Iris pigment epithelial cell (primary cell): ENCODE measurements around the gene TOMM34.
A peak's percentile ranks its signal among the peaks of the same experiment; 100 is the strongest.

Source experiments
- DNase-seq: peaks from one replicate; pipeline ENCODE4 v3.0.0-alpha.2; 2011; ENCODE audit warnings: low read depth

Gene TOMM34, protein sequence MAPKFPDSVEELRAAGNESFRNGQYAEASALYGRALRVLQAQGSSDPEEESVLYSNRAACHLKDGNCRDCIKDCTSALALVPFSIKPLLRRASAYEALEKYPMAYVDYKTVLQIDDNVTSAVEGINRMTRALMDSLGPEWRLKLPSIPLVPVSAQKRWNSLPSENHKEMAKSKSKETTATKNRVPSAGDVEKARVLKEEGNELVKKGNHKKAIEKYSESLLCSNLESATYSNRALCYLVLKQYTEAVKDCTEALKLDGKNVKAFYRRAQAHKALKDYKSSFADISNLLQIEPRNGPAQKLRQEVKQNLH

GRCh38 chr20:44960103-44960852 is at the start of gene TOMM34:
TSS of gene TOMM34 (minus strand) at chr20:44960397. CDS start at chr20:44960333, 64 bp downstream.
- DNase-seq: peak; percentile 92

- DNase-seq: peak; percentile 64
Measured at GRCh38 chr20:45008521-45009049, 48.4 kb upstream of the TOMM34 start.

DNA sequence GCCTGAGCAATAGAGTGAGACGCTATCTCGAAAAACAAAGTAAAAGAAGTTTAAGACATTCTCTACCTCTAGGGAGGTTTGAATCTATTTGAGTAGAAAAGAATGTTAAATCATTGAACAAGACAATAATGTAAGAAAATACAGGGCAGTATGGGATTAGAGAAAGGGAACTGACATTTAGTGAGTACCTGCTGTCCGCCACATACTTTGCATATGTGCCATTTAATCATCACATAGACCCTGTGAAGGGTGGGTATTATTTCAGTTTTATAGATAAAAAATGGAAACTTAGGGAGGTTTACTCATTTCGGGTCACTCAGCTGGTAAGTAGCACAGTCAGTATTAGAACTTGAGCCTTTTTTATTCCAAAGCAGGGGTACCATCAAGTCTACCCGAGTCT is 37.5 kb upstream of the TOMM34 start:
- DNase-seq: no peak

- DNase-seq: no peak
Measured at GRCh38 chr20:44997171-44997570, 37.0 kb upstream of the TOMM34 start.

DNA sequence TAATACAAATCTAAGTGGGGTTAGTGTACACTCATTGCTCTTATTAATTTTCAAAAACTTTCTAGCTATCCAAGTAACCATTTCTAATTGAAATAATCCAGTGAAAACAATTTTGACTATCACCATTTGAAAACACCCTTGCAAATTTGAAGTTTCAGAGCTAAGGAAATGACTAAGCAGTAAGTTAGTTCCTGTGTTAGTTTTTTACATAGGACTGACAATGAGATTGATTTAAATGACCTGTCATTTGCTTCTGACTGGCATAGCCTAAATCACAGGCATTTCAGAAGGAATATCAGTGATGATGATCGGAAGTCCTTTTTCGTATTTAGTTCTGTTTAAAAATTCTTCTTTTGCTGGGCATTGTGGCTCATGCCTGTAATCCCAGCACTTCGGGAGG is 33.1 kb upstream of the TOMM34 start:
- peak; percentile 37 for DNase-seq

DNA sequence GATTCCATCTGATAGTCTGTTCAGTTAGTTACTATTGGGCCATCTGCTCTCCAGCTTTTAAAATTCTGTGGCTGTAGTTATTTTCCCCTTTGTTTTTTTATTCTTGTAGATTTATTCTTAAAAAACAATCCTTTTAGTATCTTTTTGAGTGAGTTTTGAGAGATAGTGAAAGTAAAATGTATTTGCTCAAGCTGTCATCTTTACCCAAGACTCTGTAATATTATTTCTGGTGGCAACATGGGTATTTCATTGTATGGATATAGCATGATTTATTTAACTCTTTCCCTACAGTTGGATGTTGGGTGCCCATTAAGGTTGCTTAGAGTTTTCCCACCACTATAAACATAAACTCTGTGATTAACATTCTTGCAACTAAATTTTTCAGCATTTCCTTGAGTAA is 30.8 kb upstream of the TOMM34 start:
- no peak for DNase-seq

- peak; percentile 40 for DNase-seq
Measured at GRCh38 chr20:44990425-44990824, 30.2 kb upstream of the TOMM34 start.

- no peak for DNase-seq
Measured at GRCh38 chr20:44988631-44989171, 28.5 kb upstream of the TOMM34 start.

GRCh38 chr20:44983093-44983674 is 23.0 kb upstream of the TOMM34 start:
- no peak for DNase-seq

DNA sequence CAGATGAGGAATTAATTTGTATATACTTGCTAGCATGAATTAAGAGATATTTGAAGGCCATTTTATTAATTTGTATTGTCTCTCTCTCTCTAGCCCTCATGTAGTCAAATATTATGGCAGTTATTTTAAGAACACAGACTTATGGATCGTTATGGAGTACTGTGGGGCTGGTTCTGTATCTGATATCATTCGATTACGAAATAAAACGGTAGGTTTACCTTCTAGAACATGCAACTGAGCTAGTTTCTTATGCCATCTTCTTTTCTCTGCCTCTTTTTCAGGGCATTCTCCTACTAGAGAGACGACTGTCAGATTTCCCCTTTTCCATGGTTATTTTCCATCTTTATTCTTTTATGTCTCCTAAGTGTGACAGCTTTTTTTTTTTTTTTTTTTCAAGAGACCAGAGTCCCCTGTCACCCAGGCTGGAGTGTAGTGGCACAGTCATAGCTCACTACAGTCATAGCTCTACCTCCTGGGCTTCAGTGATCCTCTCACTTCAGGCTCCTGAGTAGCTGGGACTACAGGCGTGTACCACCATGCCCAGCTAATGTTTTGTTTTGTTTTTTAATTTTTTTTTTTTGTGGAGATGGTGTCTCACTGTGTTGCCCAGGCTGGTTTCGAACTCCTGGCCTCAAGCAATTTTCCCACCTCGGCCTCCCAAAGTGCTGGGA is 21.7 kb upstream of the TOMM34 start:
- no peak for DNase-seq

DNA sequence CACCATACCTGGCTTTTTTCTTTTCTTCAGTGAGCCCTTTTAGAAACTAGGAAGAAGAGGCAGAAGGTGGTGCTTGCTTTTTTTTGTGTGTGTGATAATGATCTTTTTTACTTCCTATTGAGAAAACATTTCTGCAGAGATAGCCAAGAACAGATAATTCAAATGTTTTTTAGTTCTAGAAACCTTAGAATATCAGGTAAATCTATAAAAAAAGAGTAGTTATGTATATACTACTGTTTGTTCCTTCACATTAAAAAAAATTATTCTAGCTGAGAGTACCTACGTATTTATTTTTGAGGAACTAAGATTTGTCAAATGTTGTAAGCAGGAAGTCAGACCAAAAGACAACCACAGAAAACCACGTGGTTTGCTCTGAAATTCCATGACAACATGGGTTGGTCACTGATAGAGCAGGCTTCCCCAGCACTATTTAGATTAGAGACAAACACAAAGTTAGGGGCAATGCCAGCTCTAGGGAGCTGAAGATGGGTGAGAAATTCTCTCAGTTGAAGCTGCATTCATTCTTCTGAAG is 19.0 kb upstream of the TOMM34 start:
- DNase-seq: peak; percentile 79

DNA sequence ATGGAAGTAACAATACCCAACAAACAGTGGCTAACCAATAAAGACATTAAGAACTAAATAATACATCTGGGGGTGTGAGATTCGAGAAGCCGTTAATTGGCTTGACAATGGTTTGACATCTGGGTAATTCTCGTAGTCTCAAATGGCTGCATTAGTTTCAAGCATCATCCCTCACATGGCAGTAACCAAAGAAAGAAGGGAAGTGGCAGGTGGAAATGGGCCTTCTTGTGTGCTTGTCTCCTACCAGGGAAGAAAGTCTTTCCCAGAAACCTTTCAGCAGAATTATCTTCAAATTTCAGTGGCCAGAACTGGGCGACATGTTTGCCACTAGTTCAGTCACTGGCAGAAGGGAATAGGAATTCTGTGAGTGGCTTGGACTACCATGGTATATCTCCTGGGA is 16.5 kb upstream of the TOMM34 start:
- DNase-seq: no peak

DNA sequence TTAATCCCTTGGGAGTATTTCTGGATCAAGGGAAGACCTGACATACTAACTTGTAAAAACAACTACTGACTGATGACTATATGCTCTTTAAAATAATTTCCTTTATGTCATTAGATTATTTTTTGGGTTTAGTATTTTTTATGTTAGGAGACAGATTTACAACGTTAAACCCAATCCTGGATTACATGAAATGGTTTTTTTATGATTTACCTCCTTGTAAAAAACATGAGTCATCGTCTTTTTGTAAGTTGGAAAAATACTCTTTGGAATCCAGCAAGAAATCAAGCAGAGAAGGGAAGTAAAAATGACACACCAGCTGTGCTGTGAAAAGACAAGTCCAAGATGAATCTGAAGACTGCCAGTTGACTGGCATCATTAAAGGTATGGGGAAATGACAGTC is 12.9 kb upstream of the TOMM34 start:
- DNase-seq: peak; percentile 42

GRCh38 chr20:44970243-44970757 is 10.1 kb upstream of the TOMM34 start:
- no peak for DNase-seq

GRCh38 chr20:44969300-44969894 is 9.2 kb upstream of the TOMM34 start:
- DNase-seq: no peak

GRCh38 chr20:44967207-44967807 is 7.1 kb upstream of the TOMM34 start:
- DNase-seq: no peak

DNA sequence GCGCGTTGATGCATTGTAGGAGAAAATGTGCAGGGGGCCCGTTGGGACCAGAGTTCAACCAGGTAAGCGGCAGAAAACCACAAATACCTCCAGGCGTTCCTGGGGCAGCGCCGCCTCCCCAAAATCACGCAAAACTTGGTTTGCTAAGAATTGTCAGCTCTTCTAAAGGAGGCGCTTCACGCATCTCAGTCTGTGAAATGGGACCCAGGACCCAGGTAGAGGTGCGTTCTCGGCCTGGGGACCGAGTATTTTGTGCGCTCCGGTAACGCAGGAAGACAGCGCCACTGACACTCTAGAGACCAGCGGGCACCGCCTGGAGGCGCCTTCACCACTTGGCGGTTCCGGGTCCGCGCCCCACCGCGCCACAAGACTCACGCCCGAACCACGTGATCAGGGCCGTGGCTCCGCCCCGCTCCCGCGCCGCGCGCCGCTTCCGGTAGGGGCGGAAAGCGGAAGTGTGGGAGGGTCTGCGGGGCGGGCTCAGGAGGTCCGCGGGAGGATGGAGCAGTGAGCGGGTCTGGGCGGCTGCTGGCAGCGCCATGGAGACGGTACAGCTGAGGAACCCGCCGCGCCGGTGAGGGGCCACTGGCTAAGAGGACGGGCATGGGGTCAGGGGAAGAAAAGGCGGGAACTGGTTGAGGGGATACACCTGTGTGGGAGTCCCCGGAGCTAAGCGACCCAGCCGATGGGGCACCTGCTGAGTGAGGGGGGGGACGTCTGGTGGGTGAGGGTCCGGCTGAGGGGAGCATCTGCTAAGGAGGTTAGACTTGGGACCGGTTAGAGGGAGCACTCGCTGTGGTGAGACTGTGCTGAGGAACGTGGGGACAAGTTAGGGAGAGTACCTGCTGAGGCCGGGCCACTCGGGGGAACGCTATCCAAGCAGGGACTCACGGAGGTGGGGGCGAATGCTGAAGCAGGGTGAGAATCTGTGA is 6.1 kb upstream of the TOMM34 start, which contains the start of gene STK4:
Gene STK4, plus strand, starts transcription at position 483 of the 932 bp plus-strand sequence. Its CDS starts 57 bp downstream, at position 540.
- peak; percentile 89 for DNase-seq

DNA sequence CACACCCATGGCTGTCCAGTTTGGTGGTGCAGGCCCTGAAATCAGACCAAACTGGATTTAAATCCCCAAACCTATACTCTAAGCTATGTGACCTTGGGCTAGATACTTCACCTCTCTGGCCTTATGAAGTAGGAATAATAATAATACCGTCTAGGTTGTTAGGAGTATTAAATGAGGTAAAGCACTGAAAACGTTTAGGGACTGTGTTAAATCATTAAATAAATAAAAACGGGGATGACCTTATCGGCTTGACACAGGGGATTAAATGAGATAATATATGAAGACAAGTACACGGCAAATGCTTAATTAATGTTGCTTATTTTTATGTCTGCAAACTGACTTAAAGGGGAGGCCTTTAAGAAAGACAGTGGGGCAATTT is 5.4 kb upstream of the TOMM34 start:
- DNase-seq: no peak
